ENCODE measurements around the gene RBBP8. TPM values are rescaled to one million over a fixed set of nuclear protein-coding genes. Genes with fewer than 3 reads are reported as not detected.
"Not testable (repeated sequence)": the region's sequence is repeated elsewhere in the genome, so short reads cannot be mapped to it uniquely, and the experiment has no call there.

RBBP8 gene
- total RNA-seq, result 10 to 100 TPM; 13.1 to 15.7 TPM
- 10 to 100 TPM in 1 of 2 donors, 1 to 10 TPM in 1; 9.4 to 31.1 TPM for polyA plus RNA-seq
- long read RNA-seq, donor 1, partial matches to known transcripts, result 38 of 43 reads
- long read RNA-seq, donor 1, other reads (novel, unspliced or antisense), result 5 of 43 reads
- long read RNA-seq, donor 2, partial matches to known transcripts, result 4 of 4 reads
- long read RNA-seq, donor 2, other reads (novel, unspliced or antisense), result 0 of 4 reads

GRCh38 chr18:22933206-22933965 is at the start of gene RBBP8:
Gene RBBP8, plus strand, starts transcription at chr18:22933328. Its CDS starts 3,524 bp downstream, at chr18:22936852.
- H3K4me3 ChIP-seq (ENCODE audit: low read length in 2 of 2), result peak within 1 kb of the TSS; percentile 75 to 83
- intact Hi-C loops (cut with DNase I), result loop anchor here (2.0 to 10.0 kb wide), 4 partner anchors 44 to 481 kb away; no protein-coding TSS in a partner anchor
- 0% methylated on average over 74 to 82 of the region's 82 CpGs for WGBS, 2 donors
- DNase-seq (peak; percentile 90 to 95), ATAC-seq (ENCODE audit: low FRiP score) (peak; percentile 97)
- H3K27ac ChIP-seq (ENCODE audit: low read depth in 1 of 2, low read length in 2 of 2), result peak within 1 kb of the TSS; percentile 8 to 81
- no peaks in the 10 kb centered on the region for H3K4me1 ChIP-seq (ENCODE audit: control insufficient read depth in 1 of 2, insufficient read depth in 2 of 2, low read length in 2 of 2)
- H3K27me3 ChIP-seq (ENCODE audit: control insufficient read depth in 1 of 2, insufficient read depth in 2 of 2, low read length in 1 of 2), result no peaks in the 10 kb centered on the region
- H3K36me3 ChIP-seq (ENCODE audit: control insufficient read depth in 1 of 2, insufficient read depth in 2 of 2, low read length in 1 of 2), result no peaks in the 10 kb centered on the region
- H3K9me3 ChIP-seq (ENCODE audit: control insufficient read depth, low read length), result no peaks in the 10 kb centered on the region

GRCh38 chr18:22883827-22884226 is 49.3 kb upstream of the RBBP8 start:
- Histone ChIP-seq H3K36me3 (ENCODE audit: control insufficient read depth in 1 of 2, insufficient read depth in 2 of 2, low read length in 1 of 2) (no peaks in the 10 kb centered on the region), H3K9me3 (ENCODE audit: control insufficient read depth, low read length) (peaks cover 1% of the 10 kb centered on the region), H3K4me3 (ENCODE audit: low read length in 2 of 2) (no peak overlapping the region), H3K27me3 (ENCODE audit: control insufficient read depth in 1 of 2, insufficient read depth in 2 of 2, low read length in 1 of 2) (no peaks in the 10 kb centered on the region), H3K4me1 (ENCODE audit: control insufficient read depth in 1 of 2, insufficient read depth in 2 of 2, low read length in 2 of 2) (no peaks in the 10 kb centered on the region), H3K27ac (ENCODE audit: low read depth in 1 of 2, low read length in 2 of 2) (no peak overlapping the region)
- intact Hi-C loops (cut with DNase I), result no loop called here
- 90 to 95% methylated on average over 1 of the region's 1 CpG for WGBS, 2 donors
- DNase-seq, result no peak
- ATAC-seq (ENCODE audit: low FRiP score), result no peak

GRCh38 chr18:22885694-22886093 is 47.4 kb upstream of the RBBP8 start:
- H3K9me3 ChIP-seq (ENCODE audit: control insufficient read depth, low read length); DNase-seq; H3K27me3 ChIP-seq (ENCODE audit: control insufficient read depth in 1 of 2, insufficient read depth in 2 of 2, low read length in 1 of 2); intact Hi-C loops (cut with DNase I); ATAC-seq (ENCODE audit: low FRiP score); H3K4me3 ChIP-seq (ENCODE audit: low read length in 2 of 2); H3K27ac ChIP-seq (ENCODE audit: low read depth in 1 of 2, low read length in 2 of 2); H3K4me1 ChIP-seq (ENCODE audit: control insufficient read depth in 1 of 2, insufficient read depth in 2 of 2, low read length in 2 of 2); H3K36me3 ChIP-seq (ENCODE audit: control insufficient read depth in 1 of 2, insufficient read depth in 2 of 2, low read length in 1 of 2): not testable (repeated sequence)
- 93 to 94% methylated on average over 11 of the region's 11 CpGs for WGBS, 2 donors

- Histone ChIP-seq H3K9me3 (ENCODE audit: control insufficient read depth, low read length) (no peaks in the 10 kb centered on the region), H3K27ac (ENCODE audit: low read depth in 1 of 2, low read length in 2 of 2) (no peak overlapping the region), H3K36me3 (ENCODE audit: control insufficient read depth in 1 of 2, insufficient read depth in 2 of 2, low read length in 1 of 2) (no peaks in the 10 kb centered on the region), H3K4me1 (ENCODE audit: control insufficient read depth in 1 of 2, insufficient read depth in 2 of 2, low read length in 2 of 2) (no peaks in the 10 kb centered on the region), H3K4me3 (ENCODE audit: low read length in 2 of 2) (no peak overlapping the region), H3K27me3 (ENCODE audit: control insufficient read depth in 1 of 2, insufficient read depth in 2 of 2, low read length in 1 of 2) (no peaks in the 10 kb centered on the region)
- ATAC-seq (ENCODE audit: low FRiP score) (no peak), DNase-seq (no peak)
- intact Hi-C loops (cut with DNase I), result no loop called here
Measured at GRCh38 chr18:22899421-22899820, 33.7 kb upstream of the RBBP8 start.

GRCh38 chr18:22900558-22901238 is 32.4 kb upstream of the RBBP8 start:
- WGBS, 2 donors, result 31 to 33% methylated on average over 5 of the region's 5 CpGs
- no peak for ATAC-seq (ENCODE audit: low FRiP score)
- no peak for DNase-seq
- H3K4me1 ChIP-seq (ENCODE audit: control insufficient read depth in 1 of 2, insufficient read depth in 2 of 2, low read length in 2 of 2), result no peaks in the 10 kb centered on the region
- intact Hi-C loops (cut with DNase I), result no loop called here
- no peaks in the 10 kb centered on the region for H3K36me3 ChIP-seq (ENCODE audit: control insufficient read depth in 1 of 2, insufficient read depth in 2 of 2, low read length in 1 of 2)
- no peak overlapping the region for H3K27ac ChIP-seq (ENCODE audit: low read depth in 1 of 2, low read length in 2 of 2)
- no peaks in the 10 kb centered on the region for H3K9me3 ChIP-seq (ENCODE audit: control insufficient read depth, low read length)
- no peaks in the 10 kb centered on the region for H3K27me3 ChIP-seq (ENCODE audit: control insufficient read depth in 1 of 2, insufficient read depth in 2 of 2, low read length in 1 of 2)
- H3K4me3 ChIP-seq (ENCODE audit: low read length in 2 of 2), result no peak overlapping the region

- H3K27me3 ChIP-seq (ENCODE audit: control insufficient read depth in 1 of 2, insufficient read depth in 2 of 2, low read length in 1 of 2), result no peaks in the 10 kb centered on the region
- no peak for DNase-seq
- no peak overlapping the region for H3K27ac ChIP-seq (ENCODE audit: low read depth in 1 of 2, low read length in 2 of 2)
- H3K9me3 ChIP-seq (ENCODE audit: control insufficient read depth, low read length), result no peaks in the 10 kb centered on the region
- ATAC-seq (ENCODE audit: low FRiP score), result no peak
- H3K4me1 ChIP-seq (ENCODE audit: control insufficient read depth in 1 of 2, insufficient read depth in 2 of 2, low read length in 2 of 2), result no peaks in the 10 kb centered on the region
- no peak overlapping the region for H3K4me3 ChIP-seq (ENCODE audit: low read length in 2 of 2)
- intact Hi-C loops (cut with DNase I), result no loop called here
- H3K36me3 ChIP-seq (ENCODE audit: control insufficient read depth in 1 of 2, insufficient read depth in 2 of 2, low read length in 1 of 2), result no peaks in the 10 kb centered on the region
Measured at GRCh38 chr18:22902093-22902492, 31.0 kb upstream of the RBBP8 start.

- H3K4me3 ChIP-seq (ENCODE audit: low read length in 2 of 2); ATAC-seq (ENCODE audit: low FRiP score); H3K4me1 ChIP-seq (ENCODE audit: control insufficient read depth in 1 of 2, insufficient read depth in 2 of 2, low read length in 2 of 2); DNase-seq; H3K36me3 ChIP-seq (ENCODE audit: control insufficient read depth in 1 of 2, insufficient read depth in 2 of 2, low read length in 1 of 2); H3K27me3 ChIP-seq (ENCODE audit: control insufficient read depth in 1 of 2, insufficient read depth in 2 of 2, low read length in 1 of 2); H3K9me3 ChIP-seq (ENCODE audit: control insufficient read depth, low read length); H3K27ac ChIP-seq (ENCODE audit: low read depth in 1 of 2, low read length in 2 of 2); intact Hi-C loops (cut with DNase I): not testable (repeated sequence)
- 89 to 97% methylated on average over 2 of the region's 2 CpGs for WGBS, 2 donors
Measured at GRCh38 chr18:22903248-22903647, 29.9 kb upstream of the RBBP8 start.

GRCh38 chr18:22912149-22912548 is 21.0 kb upstream of the RBBP8 start:
- 97 to 99% methylated on average over 1 of the region's 1 CpG for WGBS, 2 donors
- no peaks in the 10 kb centered on the region for H3K4me1 ChIP-seq (ENCODE audit: control insufficient read depth in 1 of 2, insufficient read depth in 2 of 2, low read length in 2 of 2)
- ATAC-seq (ENCODE audit: low FRiP score) (no peak), DNase-seq (no peak)
- H3K9me3 ChIP-seq (ENCODE audit: control insufficient read depth, low read length), result no peaks in the 10 kb centered on the region
- H3K4me3 ChIP-seq (ENCODE audit: low read length in 2 of 2), result no peak overlapping the region
- H3K27me3 ChIP-seq (ENCODE audit: control insufficient read depth in 1 of 2, insufficient read depth in 2 of 2, low read length in 1 of 2), result no peaks in the 10 kb centered on the region
- no peaks in the 10 kb centered on the region for H3K36me3 ChIP-seq (ENCODE audit: control insufficient read depth in 1 of 2, insufficient read depth in 2 of 2, low read length in 1 of 2)
- H3K27ac ChIP-seq (ENCODE audit: low read depth in 1 of 2, low read length in 2 of 2), result no peak overlapping the region
- intact Hi-C loops (cut with DNase I), result no loop called here
